ENCODE measurements around the gene PRKN.

The PRKN gene

DNA sequence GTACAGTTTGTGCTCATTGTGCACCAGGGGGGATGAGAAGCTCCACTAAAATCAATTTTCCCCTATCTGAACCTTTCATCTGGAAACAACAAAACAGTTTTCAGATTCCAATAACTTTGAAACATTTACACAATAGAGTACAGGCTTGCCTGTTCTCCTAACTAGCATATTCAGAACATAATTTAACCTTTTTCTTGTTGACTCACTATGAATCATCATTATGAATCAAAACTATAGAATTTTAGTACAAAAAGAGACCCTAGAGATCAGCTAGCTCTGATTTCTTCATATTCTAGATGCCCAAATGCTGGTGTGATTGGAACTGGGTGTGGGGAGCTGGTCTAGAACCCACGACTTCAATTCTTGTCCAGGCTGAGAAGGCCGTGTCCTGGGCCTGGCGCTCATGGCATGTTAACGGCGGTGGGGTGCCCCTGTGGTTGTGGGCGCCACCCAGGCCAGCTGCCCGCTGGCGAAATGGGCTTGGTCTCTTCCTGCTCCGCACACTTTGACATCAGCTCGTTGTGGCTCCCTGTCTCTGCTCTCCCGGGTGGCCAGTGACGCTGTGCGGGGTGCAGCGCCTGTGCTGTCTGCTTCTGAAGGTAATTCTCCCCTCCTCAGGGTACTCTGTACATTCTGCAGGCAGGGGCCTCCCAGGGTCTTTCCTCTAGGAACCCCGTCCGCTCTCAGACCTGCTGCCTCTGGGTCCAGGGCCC lies 1423.8 kb downstream of the PRKN start:
- DNase-seq: no peak

DNA sequence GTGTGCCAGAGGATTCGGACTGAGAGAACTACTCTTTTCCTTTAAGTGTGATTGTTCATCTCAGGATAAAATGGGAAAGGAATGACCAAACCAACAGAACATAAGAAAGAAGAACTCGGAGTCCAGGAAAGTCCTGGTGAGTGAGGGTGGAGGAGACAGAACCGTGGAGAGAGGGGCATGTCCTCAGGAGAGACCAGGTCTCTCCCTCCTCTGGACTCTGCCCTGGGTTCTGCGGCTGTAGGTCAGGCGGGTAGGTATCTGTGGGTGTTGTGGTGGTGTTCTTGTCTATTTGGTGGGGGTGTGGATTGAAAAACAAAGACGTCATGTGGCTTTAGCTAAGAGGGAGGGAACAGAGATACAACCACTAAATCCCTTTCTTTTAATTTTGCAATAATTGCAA lies 1424.6 kb downstream of the PRKN start:
- no peak for DNase-seq

DNA sequence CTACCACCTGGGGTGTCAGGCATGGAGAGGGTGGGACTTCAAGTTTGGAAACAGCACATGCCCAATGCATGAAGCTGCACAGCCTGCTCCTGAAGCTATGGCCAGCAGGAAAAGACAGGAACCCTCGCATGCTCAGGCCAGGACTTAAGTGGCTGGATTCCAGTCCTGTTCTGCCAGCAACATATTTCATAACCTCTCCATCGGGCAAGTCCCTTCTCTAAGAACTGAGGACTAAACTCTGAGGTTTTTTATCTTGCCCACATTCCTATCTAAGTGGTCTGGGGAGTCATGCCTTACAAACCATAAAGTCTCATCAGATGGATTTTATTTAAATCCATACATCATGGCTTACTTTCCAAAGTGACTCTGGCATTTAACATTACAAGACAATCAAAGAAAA lies 1426.2 kb downstream of the PRKN start:
- DNase-seq: no peak

DNA sequence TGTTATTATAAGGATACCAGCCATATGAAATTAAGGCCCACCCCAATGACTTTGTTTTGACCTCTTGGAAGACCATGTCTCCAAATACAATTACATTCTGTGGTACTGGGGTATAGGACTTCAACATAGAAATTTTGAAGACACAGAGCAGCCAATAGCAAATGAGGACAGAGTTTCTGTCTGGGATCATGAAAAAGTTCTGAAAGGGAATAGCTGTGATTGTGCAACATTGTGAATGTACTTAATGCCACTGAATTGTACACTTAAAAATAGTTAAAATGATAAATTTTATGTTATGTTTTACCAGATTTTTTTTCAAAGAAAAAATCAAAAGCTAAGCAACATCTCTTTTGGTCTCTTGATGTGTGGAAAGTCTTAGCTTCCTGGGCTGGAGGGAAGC lies 1426.7 kb downstream of the PRKN start:
- no peak for DNase-seq

DNA sequence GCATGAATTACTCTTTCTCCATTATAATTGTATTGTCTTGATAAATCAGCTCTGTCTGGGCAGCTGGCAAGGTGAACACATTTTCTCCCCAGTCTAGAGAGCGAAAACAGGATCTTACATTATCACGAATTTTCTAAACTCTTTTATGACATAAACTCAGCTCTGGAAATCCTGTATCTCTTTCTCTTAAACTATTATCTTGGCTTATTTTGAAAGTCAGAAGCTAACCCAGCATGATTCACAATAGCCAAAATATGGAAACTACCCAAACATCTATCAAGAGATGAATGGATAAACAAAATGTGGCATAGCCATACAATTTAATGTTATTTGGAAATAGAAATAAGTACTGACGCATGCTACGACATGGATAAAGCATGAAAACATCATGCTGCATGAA lies 1427.8 kb downstream of the PRKN start:
- DNase-seq: no peak

Measured in CD4-positive, alpha-beta T cell treated with Interleukin-12 subunit alpha and Interleukin-12 subunit beta, for 1 hour (primary cell).